ENCODE results near the gene PGM1.

Gene PGM1

GRCh38 chr1:63628607-63629006 lies 35.4 kb downstream of the PGM1 start:
- H3K27me3 ChIP-seq (ENCODE audit: control insufficient read depth in 2 of 2, insufficient read depth in 2 of 2, low read length in 2 of 2): no peaks in the 10 kb centered on the region
- H3K27ac ChIP-seq (ENCODE audit: low read depth in 2 of 2, low read length in 2 of 2): no peak overlapping the region
- no peaks in the 10 kb centered on the region for H3K4me1 ChIP-seq (ENCODE audit: control insufficient read depth in 2 of 2, insufficient read depth in 2 of 2, low read length in 2 of 2)
- H3K9me3 ChIP-seq (ENCODE audit: control insufficient read depth in 2 of 2, low read length in 2 of 2): no peaks in the 10 kb centered on the region
- peaks cover 19 to 32% of the 10 kb centered on the region in 2 donors for H3K36me3 ChIP-seq (ENCODE audit: control insufficient read depth in 2 of 2, insufficient read depth in 2 of 2, low read length in 2 of 2)
- no peak overlapping the region for H3K9ac ChIP-seq (ENCODE audit: low read depth in 1 of 2, low read length in 2 of 2)
- no peak overlapping the region for H3K4me3 ChIP-seq (ENCODE audit: low read length in 2 of 2)

GRCh38 chr1:63630238-63630637 lies 37.0 kb downstream of the PGM1 start:
- Histone ChIP-seq H3K36me3 (ENCODE audit: control insufficient read depth in 2 of 2, insufficient read depth in 2 of 2, low read length in 2 of 2) (peaks cover 28 to 37% of the 10 kb centered on the region in 2 donors), H3K9me3 (ENCODE audit: control insufficient read depth in 2 of 2, low read length in 2 of 2) (no peaks in the 10 kb centered on the region), H3K27ac (ENCODE audit: low read depth in 2 of 2, low read length in 2 of 2) (no peak overlapping the region)

GRCh38 chr1:63630666-63631065 lies 37.5 kb downstream of the PGM1 start:
- no peak overlapping the region for H3K27ac ChIP-seq (ENCODE audit: low read depth in 2 of 2, low read length in 2 of 2)
- H3K36me3 ChIP-seq (ENCODE audit: control insufficient read depth in 2 of 2, insufficient read depth in 2 of 2, low read length in 2 of 2): peaks cover 28 to 38% of the 10 kb centered on the region in 2 donors
- H3K4me1 ChIP-seq (ENCODE audit: control insufficient read depth in 2 of 2, insufficient read depth in 2 of 2, low read length in 2 of 2): no peaks in the 10 kb centered on the region

More at GRCh38 chr1:63630238-63630637, 37.0 kb downstream of the PGM1 start:
- Histone ChIP-seq H3K4me3 (ENCODE audit: low read length in 2 of 2) (no peak overlapping the region), H3K27me3 (ENCODE audit: control insufficient read depth in 2 of 2, insufficient read depth in 2 of 2, low read length in 2 of 2) (no peaks in the 10 kb centered on the region), H3K9ac (ENCODE audit: low read depth in 1 of 2, low read length in 2 of 2) (no peak overlapping the region), H3K4me1 (ENCODE audit: control insufficient read depth in 2 of 2, insufficient read depth in 2 of 2, low read length in 2 of 2) (no peaks in the 10 kb centered on the region)

GRCh38 chr1:63632110-63632509 lies 38.9 kb downstream of the PGM1 start:
- Histone ChIP-seq H3K9me3 (ENCODE audit: control insufficient read depth in 2 of 2, low read length in 2 of 2) (no peaks in the 10 kb centered on the region), H3K4me1 (ENCODE audit: control insufficient read depth in 2 of 2, insufficient read depth in 2 of 2, low read length in 2 of 2) (no peaks in the 10 kb centered on the region), H3K36me3 (ENCODE audit: control insufficient read depth in 2 of 2, insufficient read depth in 2 of 2, low read length in 2 of 2) (peaks cover 34 to 50% of the 10 kb centered on the region in 2 donors), H3K27ac (ENCODE audit: low read depth in 2 of 2, low read length in 2 of 2) (no peak overlapping the region), H3K4me3 (ENCODE audit: low read length in 2 of 2) (no peak overlapping the region), H3K9ac (ENCODE audit: low read depth in 1 of 2, low read length in 2 of 2) (no peak overlapping the region), H3K27me3 (ENCODE audit: control insufficient read depth in 2 of 2, insufficient read depth in 2 of 2, low read length in 2 of 2) (no peaks in the 10 kb centered on the region)

More at GRCh38 chr1:63630666-63631065, 37.5 kb downstream of the PGM1 start:
- Histone ChIP-seq H3K9me3 (ENCODE audit: control insufficient read depth in 2 of 2, low read length in 2 of 2) (no peaks in the 10 kb centered on the region), H3K9ac (ENCODE audit: low read depth in 1 of 2, low read length in 2 of 2) (no peak overlapping the region), H3K4me3 (ENCODE audit: low read length in 2 of 2) (no peak overlapping the region), H3K27me3 (ENCODE audit: control insufficient read depth in 2 of 2, insufficient read depth in 2 of 2, low read length in 2 of 2) (no peaks in the 10 kb centered on the region)

GRCh38 chr1:63633281-63633680 lies 40.1 kb downstream of the PGM1 start:
- Histone ChIP-seq H3K27me3 (ENCODE audit: control insufficient read depth in 2 of 2, insufficient read depth in 2 of 2, low read length in 2 of 2) (no peaks in the 10 kb centered on the region), H3K9me3 (ENCODE audit: control insufficient read depth in 2 of 2, low read length in 2 of 2) (no peaks in the 10 kb centered on the region), H3K4me1 (ENCODE audit: control insufficient read depth in 2 of 2, insufficient read depth in 2 of 2, low read length in 2 of 2) (no peaks in the 10 kb centered on the region), H3K36me3 (ENCODE audit: control insufficient read depth in 2 of 2, insufficient read depth in 2 of 2, low read length in 2 of 2) (peaks cover 46 to 50% of the 10 kb centered on the region in 2 donors), H3K4me3 (ENCODE audit: low read length in 2 of 2) (no peak overlapping the region), H3K27ac (ENCODE audit: low read depth in 2 of 2, low read length in 2 of 2) (no peak overlapping the region), H3K9ac (ENCODE audit: low read depth in 1 of 2, low read length in 2 of 2) (no peak overlapping the region)

GRCh38 chr1:63634471-63634870 lies 41.3 kb downstream of the PGM1 start:
- Histone ChIP-seq H3K27me3 (ENCODE audit: control insufficient read depth in 2 of 2, insufficient read depth in 2 of 2, low read length in 2 of 2) (no peaks in the 10 kb centered on the region), H3K27ac (ENCODE audit: low read depth in 2 of 2, low read length in 2 of 2) (no peak overlapping the region), H3K9ac (ENCODE audit: low read depth in 1 of 2, low read length in 2 of 2) (no peak overlapping the region), H3K4me1 (ENCODE audit: control insufficient read depth in 2 of 2, insufficient read depth in 2 of 2, low read length in 2 of 2) (no peaks in the 10 kb centered on the region), H3K36me3 (ENCODE audit: control insufficient read depth in 2 of 2, insufficient read depth in 2 of 2, low read length in 2 of 2) (peaks cover 50 to 57% of the 10 kb centered on the region in 2 donors), H3K4me3 (ENCODE audit: low read length in 2 of 2) (no peak overlapping the region), H3K9me3 (ENCODE audit: control insufficient read depth in 2 of 2, low read length in 2 of 2) (no peaks in the 10 kb centered on the region)

GRCh38 chr1:63635681-63636080 lies 42.5 kb downstream of the PGM1 start:
- no peak overlapping the region for H3K4me3 ChIP-seq (ENCODE audit: low read length in 2 of 2)
- no peaks in the 10 kb centered on the region for H3K27me3 ChIP-seq (ENCODE audit: control insufficient read depth in 2 of 2, insufficient read depth in 2 of 2, low read length in 2 of 2)
- no peak overlapping the region for H3K27ac ChIP-seq (ENCODE audit: low read depth in 2 of 2, low read length in 2 of 2)
- H3K9ac ChIP-seq (ENCODE audit: low read depth in 1 of 2, low read length in 2 of 2): no peak overlapping the region
- no peaks in the 10 kb centered on the region for H3K9me3 ChIP-seq (ENCODE audit: control insufficient read depth in 2 of 2, low read length in 2 of 2)
- H3K4me1 ChIP-seq (ENCODE audit: control insufficient read depth in 2 of 2, insufficient read depth in 2 of 2, low read length in 2 of 2): peaks cover 4 to 6% of the 10 kb centered on the region in 2 donors
- peaks cover 44 to 54% of the 10 kb centered on the region in 2 donors for H3K36me3 ChIP-seq (ENCODE audit: control insufficient read depth in 2 of 2, insufficient read depth in 2 of 2, low read length in 2 of 2)

- Histone ChIP-seq H3K9me3 (ENCODE audit: control insufficient read depth in 2 of 2, low read length in 2 of 2) (no peaks in the 10 kb centered on the region), H3K9ac (ENCODE audit: low read depth in 1 of 2, low read length in 2 of 2) (no peak overlapping the region), H3K27me3 (ENCODE audit: control insufficient read depth in 2 of 2, insufficient read depth in 2 of 2, low read length in 2 of 2) (no peaks in the 10 kb centered on the region), H3K4me1 (ENCODE audit: control insufficient read depth in 2 of 2, insufficient read depth in 2 of 2, low read length in 2 of 2) (peaks cover 6 to 7% of the 10 kb centered on the region in 2 donors), H3K4me3 (ENCODE audit: low read length in 2 of 2) (no peak overlapping the region), H3K27ac (ENCODE audit: low read depth in 2 of 2, low read length in 2 of 2) (no peak overlapping the region), H3K36me3 (ENCODE audit: control insufficient read depth in 2 of 2, insufficient read depth in 2 of 2, low read length in 2 of 2) (peaks cover 40 to 54% of the 10 kb centered on the region in 2 donors)
Observed at GRCh38 chr1:63636192-63637105, 43.2 kb downstream of the PGM1 start.

- Histone ChIP-seq H3K4me3 (ENCODE audit: low read length in 2 of 2) (no peak overlapping the region), H3K9me3 (ENCODE audit: control insufficient read depth in 2 of 2, low read length in 2 of 2) (no peaks in the 10 kb centered on the region), H3K36me3 (ENCODE audit: control insufficient read depth in 2 of 2, insufficient read depth in 2 of 2, low read length in 2 of 2) (peaks cover 27 to 44% of the 10 kb centered on the region in 2 donors), H3K4me1 (ENCODE audit: control insufficient read depth in 2 of 2, insufficient read depth in 2 of 2, low read length in 2 of 2) (peaks cover 15 to 18% of the 10 kb centered on the region in 2 donors), H3K27me3 (ENCODE audit: control insufficient read depth in 2 of 2, insufficient read depth in 2 of 2, low read length in 2 of 2) (no peaks in the 10 kb centered on the region), H3K9ac (ENCODE audit: low read depth in 1 of 2, low read length in 2 of 2) (no peak overlapping the region), H3K27ac (ENCODE audit: low read depth in 2 of 2, low read length in 2 of 2) (no peak overlapping the region)
Observed at GRCh38 chr1:63638471-63638870, 45.3 kb downstream of the PGM1 start.

GRCh38 chr1:63638875-63639274 lies 45.7 kb downstream of the PGM1 start:
- no peaks in the 10 kb centered on the region for H3K27me3 ChIP-seq (ENCODE audit: control insufficient read depth in 2 of 2, insufficient read depth in 2 of 2, low read length in 2 of 2)
- H3K9ac ChIP-seq (ENCODE audit: low read depth in 1 of 2, low read length in 2 of 2): no peak overlapping the region
- peaks cover 30 to 44% of the 10 kb centered on the region in 2 donors for H3K36me3 ChIP-seq (ENCODE audit: control insufficient read depth in 2 of 2, insufficient read depth in 2 of 2, low read length in 2 of 2)
- H3K27ac ChIP-seq (ENCODE audit: low read depth in 2 of 2, low read length in 2 of 2): no peak overlapping the region
- H3K4me1 ChIP-seq (ENCODE audit: control insufficient read depth in 2 of 2, insufficient read depth in 2 of 2, low read length in 2 of 2): peaks cover 18 to 22% of the 10 kb centered on the region in 2 donors
- H3K4me3 ChIP-seq (ENCODE audit: low read length in 2 of 2): no peak overlapping the region
- no peaks in the 10 kb centered on the region for H3K9me3 ChIP-seq (ENCODE audit: control insufficient read depth in 2 of 2, low read length in 2 of 2)

Data from mucosa of rectum (tissue), 2 donors.